Endothelial cell of umbilical vein (primary cell): ENCODE data around the gene HTR7. TPM values are rescaled to one million over a fixed set of nuclear protein-coding genes. Genes with fewer than 3 reads are reported as not detected.

Experiments
- BruUV-seq: library from RNA; stranded (reverse); fragments of 400-500 nt; replicated peaks from 2 replicates; lab custom pipeline; 2021; lab: Mats Ljungman, UMichigan
- CTCF ChIA-PET: fragments of 300-600, 350-600 bp; sonication (Branson Sonifier 250); formaldehyde crosslinking; loops from one replicate; lab custom pipeline; 2021; ENCODE audit warnings: antibody characterized with exemption, inconsistent platforms; lab: Charles Lee
- POLR2A ChIA-PET: fragments of 300-600, 350-600 bp; sonication (Branson Sonifier 250); formaldehyde crosslinking; loops from one replicate; lab custom pipeline; 2021; ENCODE audit warnings: antibody characterized with exemption, inconsistent platforms; lab: Charles Lee
- DNase-seq: peaks from one replicate; pipeline ENCODE4 v3.0.0-alpha.2; 2011; ENCODE audit warnings: low read depth, low spot score
- FAIRE-seq: peaks from 2 replicates; lab custom pipeline; 2011; peaks lifted over from hg19 to GRCh38; lab: Jason Lieb, UNC
- H2AFZ ChIP-seq: 2 replicates; pipeline ENCODE4 v1.6.0; 2012; ENCODE audit warnings: low read depth, low read length, control low read depth, inconsistent platforms
- H3K27ac ChIP-seq: 2 replicates; pipeline ENCODE4 v1.5.1; 2011; ENCODE audit warnings: low read depth, mild to moderate bottlenecking, control low read depth, low read length, moderate library complexity; ENCODE audit not compliant: insufficient read depth
- H3K27me3 ChIP-seq, 2 experiments: 2 replicates each; pipeline versions ENCODE4 v1.6.0 to v1.6.1; 2011; ENCODE audit warnings: low read length in 2 of 2, mixed read lengths in 1 of 2; ENCODE audit not compliant: control insufficient read depth in 2 of 2, insufficient read depth in 2 of 2
- H3K36me3 ChIP-seq, 2 experiments: 2 replicates in 1 of 2; 3 replicates in 1 of 2; pipeline ENCODE4 v1.5.1; 2011; ENCODE audit warnings: low read length in 2 of 2, mild to moderate bottlenecking in 1 of 2, moderate library complexity in 1 of 2; ENCODE audit not compliant: control insufficient read depth in 2 of 2, insufficient read depth in 2 of 2; ENCODE audit errors: extremely low read depth in 1 of 2
- H3K4me1 ChIP-seq: 3 replicates; pipeline ENCODE4 v1.5.1; 2011; ENCODE audit warnings: mild to moderate bottlenecking, low read length; ENCODE audit not compliant: control insufficient read depth, insufficient read depth; ENCODE audit errors: extremely low read depth
- H3K4me2 ChIP-seq: 2 replicates; pipeline ENCODE4 v1.6.1; 2011; ENCODE audit warnings: low read length, control low read depth, mixed read lengths; ENCODE audit not compliant: insufficient read depth
- H3K4me3 ChIP-seq, 3 experiments: fragments of 200-600 bp in 1 of 3; sonication (generic), shearing (Covaris generic) in 1 of 3; replicated peaks in 1 of 3; 2 replicates each; pipeline ENCODE4 v1.5.1; 2011 to 2016; ENCODE audit warnings: control low read depth in 3 of 3, low read length in 3 of 3, mild to moderate bottlenecking in 2 of 3, inconsistent platforms in 1 of 3, low read depth in 1 of 3, moderate library complexity in 1 of 3; ENCODE audit not compliant: insufficient read depth in 1 of 3
- H3K79me2 ChIP-seq: 2 replicates; pipeline ENCODE4 v1.6.0; 2012; ENCODE audit warnings: low read length, inconsistent platforms; ENCODE audit not compliant: control insufficient read depth, insufficient read depth
- H3K9ac ChIP-seq: replicated peaks from 2 replicates; pipeline ENCODE3; 2011; ENCODE audit warnings: low read length, control low read depth; ENCODE audit not compliant: insufficient read depth; ENCODE audit errors: extremely low read depth
- H3K9me1 ChIP-seq: replicated peaks from 3 replicates; pipeline ENCODE4 v1.6.0; 2011; ENCODE audit warnings: mild to moderate bottlenecking, low read length; ENCODE audit not compliant: control insufficient read depth, insufficient read depth; ENCODE audit errors: extremely low read depth
- H3K9me3 ChIP-seq: replicated peaks from 2 replicates; pipeline ENCODE4 v1.5.1; 2012; ENCODE audit warnings: low read length, inconsistent platforms; ENCODE audit not compliant: control insufficient read depth, insufficient read depth
- H4K20me1 ChIP-seq: replicated peaks from 2 replicates; pipeline ENCODE3; 2011; ENCODE audit warnings: mild to moderate bottlenecking, low read length; ENCODE audit not compliant: control insufficient read depth, insufficient read depth; ENCODE audit errors: extremely low read depth
- EZH2 ChIP-seq: IDR thresholded peaks from 2 replicates; pipeline ENCODE4 v1.6.1; 2012; ENCODE audit warnings: borderline replicate concordance, low read depth, mild to moderate bottlenecking, moderate library complexity, low read length, inconsistent platforms; ENCODE audit not compliant: severe bottlenecking
- FOS ChIP-seq: IDR thresholded peaks from 2 replicates; pipeline ENCODE4 v1.6.1; 2011; ENCODE audit warnings: mild to moderate bottlenecking, low read length, moderate library complexity, borderline replicate concordance; ENCODE audit not compliant: insufficient read depth
- GATA2 ChIP-seq: IDR thresholded peaks from 2 replicates; pipeline ENCODE4 v1.7.0; 2011; ENCODE audit warnings: low read depth, mild to moderate bottlenecking, moderate library complexity, mixed read lengths, low read length; ENCODE audit not compliant: insufficient read length, insufficient read depth
- JUN ChIP-seq: IDR thresholded peaks from 2 replicates; pipeline ENCODE4 v1.6.1; 2011; ENCODE audit warnings: borderline replicate concordance, low read depth; ENCODE audit not compliant: insufficient read length, insufficient read depth
- MYC ChIP-seq: IDR thresholded peaks from one replicate; pipeline ENCODE4 v1.6.1; 2011; ENCODE audit warnings: mild to moderate bottlenecking, low read depth, low read length
- POLR2A ChIP-seq: IDR thresholded peaks from 2 replicates; pipeline ENCODE4 v1.6.1; 2012; ENCODE audit warnings: low read depth, mild to moderate bottlenecking, control low read depth, low read length
- POLR2AphosphoS5 ChIP-seq: IDR thresholded peaks from 2 replicates; pipeline ENCODE4 v1.6.1; 2012; ENCODE audit warnings: low read depth, mild to moderate bottlenecking, control low read depth, low read length, moderate library complexity; ENCODE audit not compliant: insufficient read depth
- dilution Hi-C: fragments of 300-500 bp; cut with MboI; formaldehyde crosslinking; loops from one replicate; pipeline ENCODE4 v1.15.0; 2019; ENCODE audit warnings: low sequenced_read_pairs; ENCODE audit not compliant: extremely low pct_ligation_motif_present
- intact Hi-C: fragments of 100-400 bp; cut with micrococcal nuclease; formaldehyde crosslinking; loops from one replicate; pipeline ENCODE4 v1.10.0; 2022
- polyA plus RNA-seq, 4 experiments: library from polyadenylated mRNA; depleted of rRNA in 3 of 4; stranded (reverse) in 3 of 4; unstranded in 1 of 4; fragments of >200 nt; gene quantifications; 2 replicates each; pipeline versions ENCODE4 v1.2.1 to v1.2.3, GENCODE V29; 2011 to 2012; ENCODE audit warnings: missing spikeins in 1 of 4
- total RNA-seq: library from RNA; stranded (reverse); gene quantifications from 2 replicates; pipeline ENCODE4 v1.2.3, GENCODE V29; 2021
- TF ChIP-seq, protein P1 (sequence below): IDR thresholded peaks from 2 replicates; pipeline ENCODE4 v1.6.1; 2011; ENCODE audit not compliant: insufficient read depth, insufficient read length
- TF ChIP-seq, protein P2 (sequence below), 2 donors: IDR thresholded peaks; 1 replicate in 1 of 2; 2 replicates in 1 of 2; pipeline ENCODE4 v1.5.1; 2011; ENCODE audit warnings: low read length in 2 of 2, mild to moderate bottlenecking in 2 of 2, moderate library complexity in 2 of 2, control low read depth in 1 of 2, inconsistent platforms in 1 of 2, low read depth in 1 of 2; ENCODE audit not compliant: insufficient read depth in 1 of 2; ENCODE audit errors: extremely low read depth in 1 of 2

The HTR7 gene
- total and polyA plus RNA-seq, 2 donors (not counting 3 experiments of a cell fraction or from before 2014, with no cell fraction given), result 0.01 to 0.22 TPM

DNA sequence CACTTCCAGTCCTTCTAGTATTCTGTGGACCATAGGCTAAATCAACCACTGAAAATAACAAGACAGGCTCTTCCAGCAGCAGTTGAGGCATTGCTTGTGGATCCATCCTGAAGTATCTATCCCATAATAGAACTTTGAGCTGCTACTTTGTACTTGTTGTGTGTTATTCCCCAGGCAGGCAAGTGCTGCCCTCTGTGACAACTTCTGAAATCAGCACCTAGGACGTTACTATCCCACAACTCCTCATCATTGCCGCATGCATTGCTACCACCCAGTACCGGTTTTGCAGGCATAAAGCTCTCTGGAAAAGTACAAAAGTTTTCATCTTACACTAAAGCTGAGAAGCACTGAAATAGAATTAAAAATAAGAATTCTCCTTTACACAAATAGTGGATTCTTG is 145.3 kb downstream of the HTR7 start:
- no peaks in the 10 kb centered on the region for H3K36me3 ChIP-seq
- ChIA-PET CTCF (no interaction called here), POLR2A (no interaction called here)
- no peak for DNase-seq
- H4K20me1 ChIP-seq, result no peaks in the 10 kb centered on the region
- H3K79me2 ChIP-seq, result no peaks in the 10 kb centered on the region
- no peaks in the 10 kb centered on the region for H3K9me3 ChIP-seq
- no peaks in the 10 kb centered on the region for H3K4me1 ChIP-seq
- TF ChIP-seq MYC (no peak), JUN (no peak), GATA2 (no peak), POLR2A (no peak)
- dilution Hi-C loops (no loop called here), intact Hi-C loops (loop anchor here (5.0 kb wide), 1 partner anchor 1095 kb away; no protein-coding TSS in a partner anchor)
- no peak overlapping the region for H3K4me3 ChIP-seq
- H3K27ac ChIP-seq, result no peak overlapping the region
- H2AFZ ChIP-seq, result no peak overlapping the region
- BruUV-seq, result no TSS peak
- no peak for FAIRE-seq
- H3K4me2 ChIP-seq, result no peak overlapping the region
- H3K9me1 ChIP-seq, result no peaks in the 10 kb centered on the region
- H3K9ac ChIP-seq, result no peak overlapping the region
- peaks cover 0 to 3% of the 10 kb centered on the region in 2 experiments for H3K27me3 ChIP-seq

DNA sequence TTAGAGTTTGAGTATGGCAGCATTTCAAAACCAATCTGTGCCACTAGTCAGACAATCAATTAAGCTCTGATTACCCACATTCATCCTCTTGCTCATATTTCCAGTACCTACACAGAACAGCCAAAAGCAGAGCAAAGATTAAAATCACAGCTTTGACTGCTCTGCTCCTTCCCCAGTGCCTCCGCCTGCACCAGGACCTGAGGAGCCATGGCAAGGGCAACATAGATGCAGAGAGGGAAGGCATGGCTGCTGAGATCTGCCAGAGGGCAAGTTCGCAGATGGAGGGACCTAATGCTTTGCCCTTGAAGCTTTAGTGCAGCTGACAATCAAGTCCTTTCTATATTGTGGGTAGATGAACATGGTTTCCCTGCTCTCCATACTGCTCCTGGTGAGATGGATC is 148.1 kb downstream of the HTR7 start:
- no peak for FAIRE-seq
- Histone ChIP-seq H3K27me3 (peaks cover 0 to 3% of the 10 kb centered on the region in 2 experiments), H3K36me3 (no peaks in the 10 kb centered on the region), H3K9ac (no peak overlapping the region), H2AFZ (no peak overlapping the region), H3K4me1 (no peaks in the 10 kb centered on the region), H3K9me1 (no peaks in the 10 kb centered on the region), H4K20me1 (no peaks in the 10 kb centered on the region), H3K9me3 (no peaks in the 10 kb centered on the region), H3K27ac (no peak overlapping the region), H3K4me2 (no peak overlapping the region), H3K4me3 (no peak overlapping the region), H3K79me2 (no peaks in the 10 kb centered on the region)
- no TSS peak for BruUV-seq
- dilution Hi-C loops, result no loop called here
- TF ChIP-seq GATA2 (no peak), POLR2A (no peak), JUN (no peak), EZH2 (no peak), FOS (no peak), POLR2AphosphoS5 (no peak), MYC (no peak)
- TF ChIP-seq, protein P1, sequence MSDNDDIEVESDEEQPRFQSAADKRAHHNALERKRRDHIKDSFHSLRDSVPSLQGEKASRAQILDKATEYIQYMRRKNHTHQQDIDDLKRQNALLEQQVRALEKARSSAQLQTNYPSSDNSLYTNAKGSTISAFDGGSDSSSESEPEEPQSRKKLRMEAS, result no peak
- TF ChIP-seq, protein P2, sequence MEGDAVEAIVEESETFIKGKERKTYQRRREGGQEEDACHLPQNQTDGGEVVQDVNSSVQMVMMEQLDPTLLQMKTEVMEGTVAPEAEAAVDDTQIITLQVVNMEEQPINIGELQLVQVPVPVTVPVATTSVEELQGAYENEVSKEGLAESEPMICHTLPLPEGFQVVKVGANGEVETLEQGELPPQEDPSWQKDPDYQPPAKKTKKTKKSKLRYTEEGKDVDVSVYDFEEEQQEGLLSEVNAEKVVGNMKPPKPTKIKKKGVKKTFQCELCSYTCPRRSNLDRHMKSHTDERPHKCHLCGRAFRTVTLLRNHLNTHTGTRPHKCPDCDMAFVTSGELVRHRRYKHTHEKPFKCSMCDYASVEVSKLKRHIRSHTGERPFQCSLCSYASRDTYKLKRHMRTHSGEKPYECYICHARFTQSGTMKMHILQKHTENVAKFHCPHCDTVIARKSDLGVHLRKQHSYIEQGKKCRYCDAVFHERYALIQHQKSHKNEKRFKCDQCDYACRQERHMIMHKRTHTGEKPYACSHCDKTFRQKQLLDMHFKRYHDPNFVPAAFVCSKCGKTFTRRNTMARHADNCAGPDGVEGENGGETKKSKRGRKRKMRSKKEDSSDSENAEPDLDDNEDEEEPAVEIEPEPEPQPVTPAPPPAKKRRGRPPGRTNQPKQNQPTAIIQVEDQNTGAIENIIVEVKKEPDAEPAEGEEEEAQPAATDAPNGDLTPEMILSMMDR (IDR thresholded peaks at IDR 0.05; ENCODE audit: extremely low read depth in 1 of 2, insufficient read depth in 1 of 2, low read depth in 1 of 2, low read length in 2 of 2), result no peak
- POLR2A ChIA-PET, result no interaction called here
- DNase-seq, result no peak
- CTCF ChIA-PET, result no interaction called here
- intact Hi-C loops, result loop anchor here (5.0 kb wide), 1 partner anchor 1092 kb away; no protein-coding TSS in a partner anchor
